GM19324 (cell line): ENCODE measurements around the gene BMP3.

Experiments
- ATAC-seq: cut with Tn5 transposase; IDR thresholded peaks from one replicate; pipeline ENCODE4 v1.9.1; 2021; ENCODE audit warnings: mild to moderate bottlenecking, moderate library complexity; ENCODE audit not compliant: unreplicated experiment, low FRiP score

Gene BMP3

DNA sequence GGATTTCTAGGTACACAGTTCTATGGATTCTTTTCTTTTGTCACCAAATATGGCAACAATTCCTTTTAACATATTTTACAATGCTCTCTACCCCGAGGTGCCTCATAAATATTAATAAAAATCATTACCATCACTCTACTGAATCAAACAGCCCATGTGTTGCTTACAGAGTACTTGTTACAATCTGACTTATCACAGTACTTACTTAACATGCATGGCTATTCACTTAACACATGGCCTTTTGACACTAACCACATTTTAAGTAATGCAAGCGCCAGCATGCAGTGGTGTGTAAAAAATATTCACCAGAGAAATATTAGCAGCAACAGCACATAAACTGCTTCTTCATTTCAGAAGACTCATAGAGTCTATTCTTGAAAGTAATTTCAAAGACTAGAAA lies 64.9 kb downstream of the BMP3 start:
- no peak for ATAC-seq

DNA sequence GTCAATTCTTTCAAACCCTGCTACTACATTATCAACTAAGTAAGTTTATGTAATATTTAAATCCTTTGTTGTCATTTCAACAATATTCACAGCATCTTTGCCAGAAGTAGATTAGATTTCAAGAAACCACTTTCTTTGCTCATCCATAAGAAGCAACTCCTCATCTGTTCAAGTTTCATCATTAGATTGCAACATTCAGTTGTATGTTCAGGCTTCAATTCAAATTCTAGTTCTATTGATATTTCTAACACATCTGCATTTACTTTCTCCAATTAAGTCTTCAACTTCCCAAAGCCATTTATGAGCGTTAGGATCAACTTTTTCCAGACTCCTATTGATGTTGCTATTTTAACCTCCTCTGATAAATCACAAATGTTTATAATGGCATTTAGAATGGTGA lies 66.1 kb downstream of the BMP3 start:
- ATAC-seq = no peak

DNA sequence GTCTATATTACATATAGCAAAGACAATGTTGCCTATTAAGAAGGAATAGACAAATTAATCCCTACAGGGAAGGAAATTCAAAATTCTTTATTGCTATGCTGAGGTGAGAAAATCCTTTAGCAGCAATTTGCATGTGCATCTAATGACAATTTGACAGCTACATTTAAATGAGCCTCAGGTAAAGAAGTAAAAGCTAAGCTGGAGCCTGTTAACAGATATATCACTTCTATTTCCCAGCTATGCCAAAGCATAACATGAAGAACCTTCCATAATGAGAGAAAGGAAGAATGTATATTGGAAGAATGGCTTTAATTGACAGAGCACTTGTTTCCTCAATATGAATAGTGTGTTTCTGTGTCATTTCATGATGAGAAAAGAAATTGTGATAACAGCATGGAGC lies 71.6 kb downstream of the BMP3 start:
- no peak for ATAC-seq

DNA sequence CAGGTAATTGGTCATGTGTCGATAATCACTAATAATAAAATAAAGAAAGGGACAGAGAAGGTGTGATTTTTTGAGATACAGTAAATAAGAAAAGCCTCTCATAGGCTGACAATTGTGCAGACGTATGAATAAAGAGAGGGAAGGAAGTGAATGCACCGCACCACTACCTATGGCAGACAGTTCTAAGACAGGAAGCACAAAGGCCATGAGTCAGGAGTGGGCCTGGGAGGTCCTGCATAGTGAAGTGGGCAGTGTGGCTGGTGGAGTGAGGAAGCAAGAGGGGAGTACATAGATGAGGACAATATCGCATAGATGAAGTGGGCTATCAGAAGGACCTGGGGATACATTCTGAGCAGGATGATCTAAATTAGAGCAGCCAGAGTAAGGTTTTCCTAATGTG lies 75.6 kb downstream of the BMP3 start:
- no peak for ATAC-seq
